GM12878 (cell line): ENCODE data around the gene STARD13. TPM values are rescaled to one million over a fixed set of nuclear protein-coding genes. Genes with fewer than 3 reads are reported as not detected.
"Not testable (repeated sequence)": the region's sequence is repeated elsewhere in the genome, so short reads cannot be mapped to it uniquely, and the experiment has no call there.

Experiments used
- ATAC-seq: fragments of 200-7000 bp; cut with Tn5 transposase; 3 replicates; pipeline ENCODE4 v1.9.1; 2020; ENCODE audit warnings: mild to moderate bottlenecking, moderate library complexity
- BruUV-seq: library from RNA; stranded (reverse); fragments of 400-500 nt; replicated peaks from 2 replicates; lab custom pipeline; 2021; lab: Mats Ljungman, UMichigan
- CTCF ChIA-PET: fragments of 300-600 bp; sonication (Branson Sonifier 250); formaldehyde crosslinking; extraction: SDS; loops from one replicate; lab custom pipeline; 2021; ENCODE audit warnings: inconsistent platforms; lab: Yijun Ruan, JAX
- POLR2A ChIA-PET: fragments of 350-600 bp; formaldehyde crosslinking; extraction: SDS; loops from one replicate; lab custom pipeline; 2021; ENCODE audit warnings: inconsistent platforms; lab: Charles Lee
- RAD21 ChIA-PET: fragments of 300-600 bp; sonication (Branson Sonifier 250); formaldehyde crosslinking; loops from one replicate; lab custom pipeline; 2023; ENCODE audit warnings: antibody characterized with exemption; ENCODE audit not compliant: unreplicated experiment; lab: Charles Lee
- SMC1A ChIA-PET: fragments of 300-600 bp; sonication (Branson Sonifier 250); formaldehyde crosslinking; loops from one replicate; lab custom pipeline; 2023; ENCODE audit not compliant: unreplicated experiment, uncharacterized antibody; lab: Charles Lee
- DNase-seq: peaks from one replicate; pipeline ENCODE4 v3.0.0-alpha.2; 2011; ENCODE audit warnings: low read depth, low spot score
- FAIRE-seq: peaks from 3 replicates; lab custom pipeline; 2011; peaks lifted over from hg19 to GRCh38; lab: Jason Lieb, UNC
- H2AFZ ChIP-seq: 2 replicates; pipeline ENCODE4 v1.6.0; 2011; ENCODE audit warnings: low read depth, low read length, control low read depth; ENCODE audit not compliant: control insufficient read depth
- H3K27ac ChIP-seq: 2 replicates; pipeline ENCODE4 v1.5.1; 2011; ENCODE audit warnings: control low read depth; ENCODE audit not compliant: control insufficient read depth, insufficient read depth
- H3K27me3 ChIP-seq, 2 experiments: replicated peaks in 1 of 2; 2 replicates each; pipeline versions ENCODE4 v1.6.0 to v1.6.1; 2011; ENCODE audit warnings: low read length in 1 of 2; ENCODE audit not compliant: control insufficient read depth in 2 of 2, insufficient read depth in 2 of 2
- H3K36me3 ChIP-seq, 2 experiments: 2 replicates each; pipeline ENCODE4 v1.5.1; 2011; ENCODE audit warnings: low read length in 1 of 2; ENCODE audit not compliant: control insufficient read depth in 2 of 2, insufficient read depth in 2 of 2
- H3K4me1 ChIP-seq: 2 replicates; pipeline ENCODE4 v1.6.1; 2011; ENCODE audit warnings: mild to moderate bottlenecking, low read length, moderate library complexity, mixed read lengths; ENCODE audit not compliant: control insufficient read depth, insufficient read depth
- H3K4me2 ChIP-seq: 2 replicates; pipeline ENCODE4 v1.6.0; 2011; ENCODE audit warnings: control low read depth; ENCODE audit not compliant: control insufficient read depth, insufficient read depth
- H3K4me3 ChIP-seq: fragments of 200-600 bp; sonication (generic); 2 replicates; pipeline ENCODE4 v1.5.1; 2016
- H3K79me2 ChIP-seq: 2 replicates; pipeline ENCODE4 v1.6.0; 2011; ENCODE audit warnings: low read length; ENCODE audit not compliant: control insufficient read depth, insufficient read depth
- H3K9ac ChIP-seq: 2 replicates; pipeline ENCODE4 v1.8.0; 2011; ENCODE audit warnings: low read length, control low read depth, mixed read lengths; ENCODE audit not compliant: control insufficient read depth, insufficient read depth
- H3K9me3 ChIP-seq: replicated peaks from 3 replicates; pipeline ENCODE4 v1.5.1; 2011; ENCODE audit warnings: mild to moderate bottlenecking, low read length; ENCODE audit not compliant: control insufficient read depth, insufficient read depth
- H4K20me1 ChIP-seq: 2 replicates; pipeline ENCODE4 v1.6.0; 2011; ENCODE audit not compliant: control insufficient read depth, insufficient read depth
- BCL11A ChIP-seq: IDR thresholded peaks from 2 replicates; pipeline ENCODE4 v1.6.1; 2011; ENCODE audit warnings: low read depth, low read length
- CEBPB ChIP-seq, 2 experiments: fragments of 150-350 bp in 1 of 2; IDR thresholded peaks; 2 replicates each; pipeline ENCODE4 v1.6.1; 2012 to 2014; ENCODE audit warnings: low read depth in 2 of 2, low read length in 2 of 2, borderline replicate concordance in 1 of 2, inconsistent platforms in 1 of 2
- CHD2 ChIP-seq: IDR thresholded peaks from 2 replicates; pipeline ENCODE4 v1.6.1; 2011; ENCODE audit warnings: low read depth, low read length, improper control_type of control experiment, borderline replicate concordance
- ETV6 ChIP-seq, 2 experiments: fragments of 450-650 bp in 1 of 2; IDR thresholded peaks in 1 of 2; conservative IDR thresholded peaks in 1 of 2; 2 replicates each; pipeline ENCODE4 v1.6.1; 2014; ENCODE audit warnings: antibody characterized with exemption in 1 of 2, borderline replicate concordance in 1 of 2, low read depth in 1 of 2, mild to moderate bottlenecking in 1 of 2, moderate library complexity in 1 of 2
- IKZF1 ChIP-seq: fragments of 450-650 bp; conservative IDR thresholded peaks from 2 replicates; pipeline ENCODE4 v1.6.1; 2017; ENCODE audit warnings: antibody characterized with exemption, mild to moderate bottlenecking
- IKZF2 ChIP-seq, 2 experiments: fragments of 450-650 bp; IDR thresholded peaks; 2 replicates each; pipeline ENCODE4 v1.6.1; 2017; ENCODE audit warnings: mild to moderate bottlenecking in 2 of 2, moderate library complexity in 2 of 2
- POLR2AphosphoS5 ChIP-seq: IDR thresholded peaks from 2 replicates; pipeline ENCODE4 v1.6.1; 2011; ENCODE audit warnings: mild to moderate bottlenecking, low read length, inconsistent platforms
- SUPT20H ChIP-seq: IDR thresholded peaks from 2 replicates; pipeline ENCODE4 v1.6.1; 2011; ENCODE audit warnings: low read depth, mild to moderate bottlenecking, low read length, moderate library complexity, borderline replicate concordance; ENCODE audit not compliant: control insufficient read depth
- SUZ12 ChIP-seq: fragments of 200-600 bp; sonication (generic); IDR thresholded peaks from one replicate; pipeline ENCODE4 v1.6.1; 2018; ENCODE audit warnings: antibody characterized with exemption, mild to moderate bottlenecking; ENCODE audit not compliant: unreplicated experiment
- WGBS: methylation state at CpG from one replicate; pipeline ENCODE4 v1.1.6; 2016; ENCODE audit warnings: low lambda C conversion rate; ENCODE audit not compliant: insufficient replicate concordance, insufficient coverage; ENCODE audit errors: missing lambda C conversion rate; 5-methylcytosine and 5-hydroxymethylcytosine counted together
- in situ Hi-C: fragments of 300-500 bp; cut with MboI; formaldehyde crosslinking; loops from 9 replicates; pipeline ENCODE4 v1.14.3; 2018; ENCODE audit warnings: mixed read lengths
- intact Hi-C: fragments of 100-400 bp; cut with micrococcal nuclease; formaldehyde crosslinking; loops from one replicate; pipeline ENCODE4 v1.14.2; 2022; ENCODE audit not compliant: unreplicated experiment
- polyA plus RNA-seq, 11 experiments: library from polyadenylated mRNA; depleted of rRNA in 4 of 11; unstranded in 6 of 11; stranded (reverse) in 5 of 11; fragments of >200 nt; fragmentation: Nextera tagmentation in 4 of 11; fragmentation: Illumina TruSeq in 1 of 11; extraction: Ambion mirVana in 4 of 11; extraction: Trizol in 1 of 11; gene quantifications; 1 replicate in 1 of 11; 2 replicates in 10 of 11; pipeline versions ENCODE4 v1.2.1 to v1.2.3, GENCODE V29; 2011 to 2016; ENCODE audit warnings: inconsistent platforms in 2 of 11, missing spikeins in 2 of 11, low read depth in 1 of 11
- total RNA-seq, 4 experiments: library from RNA; depleted of rRNA in 3 of 4; stranded (reverse); fragments of >200 nt in 3 of 4; fragmentation: Illumina TruSeq in 1 of 4; extraction: Trizol in 1 of 4; gene quantifications; 2 replicates each; pipeline versions ENCODE4 v1.2.1 to v1.2.3, GENCODE V29; 2013 to 2021
- TF ChIP-seq, protein P1 (sequence below): fragments of 450-650 bp; IDR thresholded peaks from 2 replicates; pipeline ENCODE4 v1.6.1; 2016; ENCODE audit warnings: mild to moderate bottlenecking
- TF ChIP-seq, protein P2 (sequence below): IDR thresholded peaks from 2 replicates; pipeline ENCODE4 v1.6.1; 2011; ENCODE audit warnings: borderline replicate concordance, low read depth, mild to moderate bottlenecking, moderate library complexity, low read length; ENCODE audit not compliant: insufficient read depth, poor library complexity, severe bottlenecking

The STARD13 gene
- total and polyA plus RNA-seq, 10 of the 15 experiments (the other 5 are each of a cell fraction or from before 2014, with no cell fraction given), result 4.0 to 41.6 (median 10.1) TPM

DNA sequence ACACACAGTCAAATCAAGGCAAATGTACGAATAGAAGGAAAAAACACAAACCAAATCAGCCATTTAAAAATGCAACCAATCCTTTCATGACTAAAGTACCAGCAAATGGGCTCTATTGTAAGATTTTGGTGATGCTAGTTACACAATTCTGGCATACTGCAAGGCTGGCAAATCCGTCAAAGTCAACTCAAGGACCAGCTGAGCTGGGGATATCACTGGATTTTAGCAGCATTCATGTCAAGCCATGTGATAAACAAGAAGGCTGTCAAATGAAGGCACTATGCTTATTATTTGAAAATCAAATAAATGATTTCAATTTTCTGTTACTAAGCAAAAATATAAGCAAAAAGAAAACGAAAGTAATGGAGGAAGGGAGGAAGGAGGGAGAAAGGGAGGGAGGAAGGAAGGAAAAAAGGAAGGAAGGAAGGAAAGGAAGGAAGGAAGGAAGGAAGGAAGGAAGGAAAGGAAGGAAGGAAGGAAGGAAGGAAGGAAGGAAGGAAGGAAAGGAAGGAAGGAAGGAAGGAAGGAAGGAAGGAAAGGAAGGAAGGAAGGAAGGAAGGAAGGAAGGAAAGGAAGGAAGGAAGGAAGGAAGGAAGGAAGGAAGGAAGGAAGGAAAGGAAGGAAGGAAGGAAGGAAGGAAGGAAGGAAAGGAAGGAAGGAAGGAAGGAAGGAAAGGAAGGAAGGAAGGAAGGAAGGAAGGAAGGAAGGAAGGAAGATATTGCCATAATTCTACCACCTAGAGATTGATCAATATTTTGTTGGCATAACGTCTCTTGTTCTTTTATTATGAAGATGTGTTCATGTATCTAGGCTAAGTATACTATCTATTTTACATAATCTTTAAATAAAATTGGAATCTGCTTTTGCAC is 108.0 kb downstream of the STARD13 start:
- H3K4me2 ChIP-seq, H3K27me3 ChIP-seq, H2AFZ ChIP-seq, H3K9me3 ChIP-seq, RAD21 ChIA-PET, DNase-seq, BruUV-seq, H3K79me2 ChIP-seq, ATAC-seq, H3K4me1 ChIP-seq, H3K36me3 ChIP-seq, H3K4me3 ChIP-seq, H3K27ac ChIP-seq, H4K20me1 ChIP-seq: not testable (repeated sequence)
- POLR2A ChIA-PET, result interaction anchor here (0.6 kb wide), 1 partner anchor 50 kb away, joined by 3 read pairs; no protein-coding TSS in a partner anchor
- 60% methylated on average over 4 of the region's 4 CpGs for WGBS
- SMC1A ChIA-PET, result interaction anchor here (33.0 kb wide), 1 partner anchor 25 kb away, joined by 832 read pairs; no protein-coding TSS in a partner anchor
- peak in 1 of 2 experiments; percentile 96; a peak in 2 of 4 replicates for TF ChIP-seq ETV6 (conservative IDR thresholded peaks at IDR 0.05 in 1 of 2, IDR thresholded peaks at IDR 0.05 in 1 of 2; ENCODE audit: borderline replicate concordance in 1 of 2, low read depth in 1 of 2)
- TF ChIP-seq, all 136 proteins: peak for 1; not testable (repeated sequence) for 135
- CTCF ChIA-PET, intact Hi-C loops, in situ Hi-C loops, FAIRE-seq, H3K9ac ChIP-seq: not testable (repeated sequence)

DNA sequence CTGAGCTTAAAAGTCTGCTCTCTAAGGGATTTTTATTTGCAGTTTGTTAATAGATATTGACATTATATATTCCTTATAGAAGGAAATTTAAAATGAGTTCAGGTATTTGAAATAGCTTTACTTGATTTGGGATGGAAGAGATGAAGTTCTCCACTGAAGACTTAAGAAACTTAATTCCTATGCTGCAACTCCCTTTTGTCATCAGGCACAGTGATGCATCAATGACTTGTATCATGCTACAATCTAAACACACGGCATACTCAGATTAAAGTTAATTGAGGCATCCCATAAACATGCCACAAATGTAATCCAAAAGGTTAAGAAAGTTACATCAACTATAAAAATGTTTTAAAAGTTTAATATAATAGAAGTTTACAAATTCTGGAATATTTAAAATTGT is 109.0 kb downstream of the STARD13 start:
- no TSS peak for BruUV-seq
- intact Hi-C loops (no loop called here), in situ Hi-C loops (no loop called here)
- FAIRE-seq (no peak), DNase-seq (no peak), ATAC-seq (no peak)
- H3K36me3 ChIP-seq, result peaks cover 4 to 5% of the 10 kb centered on the region in 2 experiments; a peak in 2 of 4 replicates
- H3K9ac ChIP-seq, result no peak overlapping the region
- 100% methylated on average over 1 of the region's 1 CpG for WGBS
- H3K27ac ChIP-seq, result no peak overlapping the region
- H3K4me2 ChIP-seq, result no peak overlapping the region
- no peak overlapping the region for H3K4me3 ChIP-seq
- RAD21 ChIA-PET, result interaction anchor here (1.4 kb wide), 1 partner anchor 30 kb away, joined by 4 read pairs; no protein-coding TSS in a partner anchor
- no peak overlapping the region for H2AFZ ChIP-seq
- no peaks in the 10 kb centered on the region for H3K9me3 ChIP-seq
- SMC1A ChIA-PET, result interaction anchor here (0.7 to 1.8 kb wide), 9 partner anchors 9 to 69 kb away, joined by 3 to 9 read pairs (median 4); no protein-coding TSS in a partner anchor
- CTCF ChIA-PET, result interaction anchor here (0.8 to 1.0 kb wide), 2 partner anchors 14 to 21 kb away, joined by 3 read pairs; no protein-coding TSS in a partner anchor
- no peaks in the 10 kb centered on the region for H3K4me1 ChIP-seq
- no peaks in the 10 kb centered on the region for H4K20me1 ChIP-seq
- no peaks in the 10 kb centered on the region for H3K27me3 ChIP-seq
- POLR2A ChIA-PET, result interaction anchor here (1.1 to 1.3 kb wide), 2 partner anchors 19 to 21 kb away, joined by 3 to 6 read pairs; no protein-coding TSS in a partner anchor
- H3K79me2 ChIP-seq, result peaks cover 1% of the 10 kb centered on the region; the same call in 1 of the 2 replicates
- TF ChIP-seq CEBPB (IDR thresholded peaks at IDR 0.05; ENCODE audit: borderline replicate concordance in 1 of 2, low read depth in 2 of 2, low read length in 2 of 2), result no peak
- TF ChIP-seq CHD2, result no peak
- TF ChIP-seq POLR2AphosphoS5, result no peak
- no peak for TF ChIP-seq SUPT20H
- TF ChIP-seq BCL11A, result no peak
- TF ChIP-seq IKZF2 (IDR thresholded peaks at IDR 0.05), result no peak
- TF ChIP-seq IKZF1, result no peak
- TF ChIP-seq SUZ12, result no peak
- TF ChIP-seq, protein P1, sequence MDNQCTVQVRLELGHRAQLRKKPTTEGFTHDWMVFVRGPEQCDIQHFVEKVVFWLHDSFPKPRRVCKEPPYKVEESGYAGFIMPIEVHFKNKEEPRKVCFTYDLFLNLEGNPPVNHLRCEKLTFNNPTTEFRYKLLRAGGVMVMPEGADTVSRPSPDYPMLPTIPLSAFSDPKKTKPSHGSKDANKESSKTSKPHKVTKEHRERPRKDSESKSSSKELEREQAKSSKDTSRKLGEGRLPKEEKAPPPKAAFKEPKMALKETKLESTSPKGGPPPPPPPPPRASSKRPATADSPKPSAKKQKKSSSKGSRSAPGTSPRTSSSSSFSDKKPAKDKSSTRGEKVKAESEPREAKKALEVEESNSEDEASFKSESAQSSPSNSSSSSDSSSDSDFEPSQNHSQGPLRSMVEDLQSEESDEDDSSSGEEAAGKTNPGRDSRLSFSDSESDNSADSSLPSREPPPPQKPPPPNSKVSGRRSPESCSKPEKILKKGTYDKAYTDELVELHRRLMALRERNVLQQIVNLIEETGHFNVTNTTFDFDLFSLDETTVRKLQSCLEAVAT, result no peak
- TF ChIP-seq, protein P2, sequence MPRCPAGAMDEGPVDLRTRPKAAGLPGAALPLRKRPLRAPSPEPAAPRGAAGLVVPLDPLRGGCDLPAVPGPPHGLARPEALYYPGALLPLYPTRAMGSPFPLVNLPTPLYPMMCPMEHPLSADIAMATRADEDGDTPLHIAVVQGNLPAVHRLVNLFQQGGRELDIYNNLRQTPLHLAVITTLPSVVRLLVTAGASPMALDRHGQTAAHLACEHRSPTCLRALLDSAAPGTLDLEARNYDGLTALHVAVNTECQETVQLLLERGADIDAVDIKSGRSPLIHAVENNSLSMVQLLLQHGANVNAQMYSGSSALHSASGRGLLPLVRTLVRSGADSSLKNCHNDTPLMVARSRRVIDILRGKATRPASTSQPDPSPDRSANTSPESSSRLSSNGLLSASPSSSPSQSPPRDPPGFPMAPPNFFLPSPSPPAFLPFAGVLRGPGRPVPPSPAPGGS, result no peak
